HG03460 (cell line): ENCODE results near the gene DGCR8.
A peak's percentile ranks its signal among the peaks of the same experiment; 100 is the strongest.

Experiments
- ATAC-seq: cut with Tn5 transposase; IDR thresholded peaks from one replicate; pipeline ENCODE4 v1.9.1; 2021; ENCODE audit not compliant: unreplicated experiment

Gene DGCR8

DNA sequence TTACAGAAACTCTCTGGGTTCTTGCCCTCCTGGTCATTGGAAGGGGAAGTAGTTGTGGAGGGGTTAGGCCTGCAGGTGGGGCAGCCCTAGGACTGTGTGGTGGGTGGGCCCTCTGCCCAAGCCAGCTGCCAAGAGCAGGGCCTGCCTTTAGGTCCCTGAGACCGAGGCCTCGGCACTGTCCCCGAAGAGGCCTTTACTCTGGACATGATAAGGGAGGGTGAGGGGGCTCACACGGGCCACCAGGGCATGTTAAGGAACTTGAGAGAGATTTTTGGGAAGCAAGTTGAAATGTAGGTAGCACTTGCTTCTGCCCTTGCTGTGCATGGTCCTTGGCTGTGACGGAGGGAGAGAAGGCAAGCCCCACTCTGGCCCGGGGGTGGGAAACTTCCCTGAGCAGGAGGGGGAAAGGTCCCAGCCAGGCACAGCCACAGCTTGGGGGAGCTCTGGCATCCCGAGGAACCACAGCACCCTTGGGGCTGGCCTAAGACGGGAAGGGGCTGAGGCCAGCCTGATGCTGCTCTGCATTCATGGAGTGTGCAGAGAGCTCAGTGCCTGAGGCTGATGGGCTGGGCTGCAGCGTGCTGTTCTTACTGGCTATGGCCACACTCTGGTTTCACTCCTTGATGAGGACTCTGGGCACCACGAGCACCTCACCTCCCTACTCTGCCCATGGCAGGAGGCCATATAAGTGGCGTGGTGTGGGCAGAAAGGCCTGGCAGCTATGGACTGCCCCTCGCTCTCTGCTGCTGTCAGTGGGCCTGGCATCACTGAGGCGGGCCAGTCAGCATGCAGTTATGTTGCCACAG is 28.1 kb downstream of the DGCR8 start:
- ATAC-seq = no peak

- ATAC-seq = no peak
These were observed 28.8 kb downstream of the DGCR8 start for GRCh38 chr22:20108757-20109230.

DNA sequence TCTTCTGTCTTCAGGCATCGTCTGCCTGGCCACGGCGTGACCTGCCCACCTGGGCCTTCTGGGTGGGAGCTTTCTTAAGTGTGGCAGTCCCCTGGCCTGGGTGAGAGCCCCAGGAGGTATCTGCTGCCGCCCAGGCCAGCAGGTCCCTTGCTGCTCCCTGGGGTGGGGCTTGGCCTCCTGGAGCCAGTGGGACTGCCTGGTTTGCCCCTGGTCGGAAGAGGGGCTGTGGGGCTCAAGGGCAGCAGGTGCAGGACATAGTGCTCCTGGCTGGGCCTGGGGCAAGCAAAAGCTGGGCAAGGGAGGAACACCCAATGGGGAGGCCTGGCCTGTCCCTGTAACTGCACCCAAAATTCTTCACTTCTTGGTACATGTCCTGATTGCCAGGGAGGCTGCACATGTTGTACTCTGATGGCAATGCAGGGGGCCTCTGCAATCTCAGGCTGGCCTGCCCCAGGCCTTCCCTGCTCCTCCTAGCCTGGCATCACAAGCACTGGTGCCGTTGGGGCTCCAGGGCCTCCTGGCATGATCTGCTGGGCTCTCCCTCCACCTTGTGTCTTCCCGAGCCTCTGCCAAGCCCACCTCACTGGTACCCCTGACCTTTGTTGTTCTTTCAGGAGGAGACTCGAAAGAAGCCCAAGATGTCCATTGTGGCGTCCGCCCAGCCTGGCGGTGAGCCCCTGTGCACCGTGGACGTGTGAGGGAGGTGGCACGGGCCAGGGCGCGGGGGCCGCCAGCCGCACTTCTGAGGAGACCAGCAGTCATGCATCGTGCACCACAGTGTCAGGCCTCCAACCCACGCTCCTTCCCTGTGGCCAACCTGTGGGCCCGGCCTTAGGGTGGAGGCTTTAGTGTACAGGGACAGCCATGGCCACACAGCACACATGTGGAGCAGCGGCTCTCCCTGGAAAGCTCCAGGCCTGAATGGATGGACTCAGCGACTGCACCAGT is 29.6 kb downstream of the DGCR8 start:
- no peak for ATAC-seq

DNA sequence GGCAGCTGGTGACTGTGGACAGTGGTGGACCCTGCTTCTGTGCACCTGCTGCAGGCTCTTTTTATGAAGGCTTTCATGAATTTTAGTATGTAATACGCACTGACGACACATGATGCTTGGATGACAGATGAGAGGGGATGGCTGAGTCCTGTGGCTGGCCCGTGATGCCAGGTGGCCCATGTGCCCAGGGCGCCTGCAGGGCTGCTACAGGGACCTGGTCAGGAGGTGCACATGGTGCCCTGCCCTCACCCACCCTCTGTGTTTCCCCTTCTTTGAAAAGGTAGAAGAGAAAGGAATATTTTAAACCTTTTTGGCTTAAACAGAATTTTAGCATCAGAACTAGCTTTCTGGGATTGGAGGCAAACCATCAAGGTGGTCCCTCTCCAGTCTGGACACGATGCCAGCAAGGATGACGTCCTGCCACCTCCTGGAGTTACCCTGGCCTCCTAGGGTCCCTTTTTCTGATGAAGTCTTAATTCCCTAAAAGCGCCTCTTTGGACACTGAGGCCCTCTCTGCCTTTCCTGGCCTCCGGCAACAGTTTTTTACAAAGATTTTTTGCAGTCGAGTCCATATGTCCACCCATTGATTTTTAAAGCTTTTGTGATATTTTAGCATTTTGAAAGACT is 30.4 kb downstream of the DGCR8 start:
- no peak for ATAC-seq

- ATAC-seq = no peak
These were observed 31.1 kb downstream of the DGCR8 start for GRCh38 chr22:20111045-20111688.

- no peak for ATAC-seq
These were observed 31.9 kb downstream of the DGCR8 start for GRCh38 chr22:20111689-20112622.

- no peak for ATAC-seq
These were observed 32.8 kb downstream of the DGCR8 start for GRCh38 chr22:20112623-20113511.

- no peak for ATAC-seq
These were observed 33.7 kb downstream of the DGCR8 start for GRCh38 chr22:20113551-20114310.

DNA sequence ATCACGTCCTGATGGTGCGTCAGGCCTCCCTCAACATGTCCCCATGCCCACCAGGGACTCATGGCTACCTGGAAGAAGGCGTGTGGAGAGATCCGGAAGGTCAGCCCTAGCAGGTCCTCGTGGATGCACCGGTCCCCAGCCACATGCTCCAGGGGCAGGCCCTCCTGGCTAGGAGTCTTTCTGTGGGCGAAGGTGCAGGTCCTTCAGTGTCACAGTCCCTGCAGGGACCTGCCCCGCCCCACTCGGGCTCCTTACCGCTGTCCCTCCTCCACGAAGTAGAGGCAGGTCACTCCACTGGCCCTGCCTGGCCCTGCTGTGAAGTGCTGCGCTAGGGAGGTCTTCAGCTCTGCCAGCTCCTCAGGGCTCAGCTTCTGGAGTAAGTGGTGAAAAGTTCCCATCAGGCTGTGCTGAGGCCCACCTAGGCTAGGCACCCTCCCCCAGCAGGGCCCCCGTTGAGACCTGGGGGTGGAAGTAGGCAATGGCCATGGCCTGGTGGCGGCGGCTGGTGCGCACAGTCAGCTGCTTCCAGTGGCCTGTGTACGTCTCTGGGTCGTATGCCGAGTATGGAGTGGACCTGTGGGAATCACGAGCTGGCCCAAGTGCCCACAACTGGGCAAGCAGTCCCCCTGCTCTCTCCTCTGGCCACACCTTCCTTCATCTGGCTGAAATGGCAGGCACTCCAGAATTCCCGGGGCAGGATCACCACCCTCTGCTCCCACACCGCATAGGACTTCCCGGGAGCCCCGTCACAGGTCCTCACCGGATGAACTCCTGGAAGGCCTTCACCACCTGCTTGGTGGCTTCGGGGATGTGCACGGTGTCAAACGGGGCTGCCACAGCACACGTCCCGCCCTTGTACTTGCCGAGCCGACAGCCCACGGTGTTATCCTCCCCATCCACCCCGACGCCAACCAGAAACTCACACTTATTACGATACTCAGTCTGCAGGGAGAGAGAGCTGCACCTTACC is 34.8 kb downstream of the DGCR8 start:
- ATAC-seq = no peak

DNA sequence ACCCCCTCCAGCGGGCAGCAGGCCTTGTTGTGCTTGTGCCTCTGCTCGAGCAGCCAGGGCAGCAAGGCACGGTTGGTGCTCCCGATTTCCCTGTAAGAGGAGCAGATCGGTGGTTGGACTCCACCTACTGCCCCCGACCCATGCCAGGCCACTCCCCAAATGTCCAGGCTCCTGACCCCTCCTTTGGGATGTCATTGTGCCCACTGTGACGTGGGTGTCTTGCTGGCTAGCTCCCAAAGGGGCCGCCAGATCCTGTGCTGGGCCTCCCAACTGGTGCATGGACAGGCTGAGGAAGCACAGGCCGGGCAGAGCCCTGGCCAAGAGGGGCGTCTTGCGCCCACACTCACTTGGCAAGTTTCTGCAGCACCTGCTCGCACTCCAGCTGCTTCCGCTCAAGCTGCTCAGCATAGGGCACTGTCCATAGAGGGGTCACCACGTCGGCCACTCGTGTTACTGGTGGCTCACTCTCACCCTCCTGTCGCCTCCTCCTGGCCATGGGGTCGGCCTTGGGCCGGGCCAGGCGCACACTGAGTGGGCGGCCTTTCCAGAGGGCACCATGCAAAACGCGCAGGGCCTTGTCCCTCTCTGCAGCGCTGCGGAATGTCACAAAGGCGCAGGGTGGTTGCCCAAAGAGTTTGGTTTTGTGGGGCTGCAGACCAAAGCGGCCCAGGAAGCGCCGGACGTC is 35.8 kb downstream of the DGCR8 start, which contains the start of gene RANBP1:
Gene RANBP1, plus strand, starts transcription at position 414 of the 685 bp plus-strand sequence. Its CDS starts 81 bp downstream, at position 495.
- ATAC-seq = no peak

- ATAC-seq = no peak
These were observed 36.4 kb downstream of the DGCR8 start for GRCh38 chr22:20116376-20116950.

- peak; percentile 66 for ATAC-seq
These were observed 37.1 kb downstream of the DGCR8 start, which contains the start of gene TRMT2A for GRCh38 chr22:20116951-20117632. Gene TRMT2A, minus strand, starts transcription at chr22:20117226. Its CDS starts 320 bp downstream, at chr22:20116906.

DNA sequence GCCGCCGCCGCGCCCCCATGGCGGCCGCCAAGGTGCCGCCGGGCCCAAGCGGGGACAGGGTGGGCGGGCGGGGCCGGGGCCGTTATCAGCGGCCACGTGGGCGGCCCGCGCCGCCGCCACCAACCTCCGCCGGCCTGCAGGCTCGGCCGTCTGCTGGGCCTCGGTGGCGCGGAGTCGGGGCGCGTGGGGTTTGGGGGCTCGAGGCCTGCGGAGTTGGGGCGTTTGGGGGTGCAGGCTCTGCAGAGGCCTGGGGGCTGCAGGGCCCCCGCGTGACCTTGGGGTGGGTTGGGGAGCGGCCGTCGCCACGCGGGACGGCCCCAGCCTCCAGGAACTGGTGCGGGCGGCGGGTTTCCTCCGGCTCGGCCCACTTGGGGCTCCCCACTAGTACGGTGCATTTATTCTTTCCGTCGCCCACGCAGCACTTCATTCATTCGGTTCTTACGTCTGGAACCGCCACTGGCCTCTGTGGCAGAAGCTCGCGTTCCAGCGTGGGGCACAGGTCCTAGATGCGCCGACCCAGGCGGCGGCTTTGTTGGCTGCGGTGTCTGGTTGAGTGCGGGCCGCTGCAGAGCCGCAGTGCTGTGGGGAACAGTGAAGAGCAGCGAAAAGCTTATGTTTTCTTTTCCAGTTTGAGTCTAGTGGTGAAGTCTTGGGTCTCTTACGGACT is 37.7 kb downstream of the DGCR8 start:
- peak; percentile 20 for ATAC-seq

DNA sequence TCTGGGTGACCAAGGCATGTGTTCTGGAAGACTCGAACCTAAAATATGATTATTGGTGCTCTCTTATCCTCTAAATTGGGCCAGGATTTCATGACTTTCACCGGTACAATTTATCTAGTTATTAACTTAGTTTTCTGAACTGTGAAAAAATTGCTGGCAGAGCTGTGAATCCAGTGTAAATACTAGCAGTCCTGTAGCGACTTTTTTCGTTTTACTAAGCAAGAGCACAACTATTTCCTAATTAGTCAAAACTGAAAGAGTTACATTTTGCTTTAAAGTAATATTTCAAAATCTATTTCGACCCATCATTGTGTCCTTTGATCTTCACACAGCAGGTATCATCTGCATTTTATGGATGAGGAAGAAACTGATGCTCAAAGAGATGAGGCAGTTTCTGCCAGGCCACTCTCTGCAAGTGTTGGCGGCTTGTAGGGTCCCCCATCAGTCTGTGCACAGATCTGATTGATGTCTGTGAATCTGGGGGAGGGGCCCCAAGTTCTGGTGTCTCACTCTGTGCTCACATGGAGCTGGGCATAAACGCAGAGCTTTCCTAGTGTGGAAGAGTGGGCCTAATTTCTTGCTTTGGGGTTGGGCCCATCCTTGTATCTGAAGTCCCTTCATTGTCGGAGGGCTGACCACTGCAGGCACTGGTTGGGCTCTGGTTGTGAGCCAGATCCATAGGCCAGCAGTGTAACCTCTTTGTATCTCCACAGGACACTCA is 38.4 kb downstream of the DGCR8 start:
- ATAC-seq = no peak
